22Rv1 (cell line): Measurements from ENCODE around the gene RIBC1.

ENCODE experiments used
- CTCF ChIP-seq: fragments of 450-650 bp; IDR thresholded peaks from 2 replicates; pipeline ENCODE4 v1.5.1; 2017; ENCODE audit warnings: mild to moderate bottlenecking
- ZFX ChIP-seq: fragments of 450-650 bp; IDR thresholded peaks from 2 replicates; pipeline ENCODE4 v1.6.1; 2017; ENCODE audit warnings: antibody characterized with exemption, borderline replicate concordance

DNA sequence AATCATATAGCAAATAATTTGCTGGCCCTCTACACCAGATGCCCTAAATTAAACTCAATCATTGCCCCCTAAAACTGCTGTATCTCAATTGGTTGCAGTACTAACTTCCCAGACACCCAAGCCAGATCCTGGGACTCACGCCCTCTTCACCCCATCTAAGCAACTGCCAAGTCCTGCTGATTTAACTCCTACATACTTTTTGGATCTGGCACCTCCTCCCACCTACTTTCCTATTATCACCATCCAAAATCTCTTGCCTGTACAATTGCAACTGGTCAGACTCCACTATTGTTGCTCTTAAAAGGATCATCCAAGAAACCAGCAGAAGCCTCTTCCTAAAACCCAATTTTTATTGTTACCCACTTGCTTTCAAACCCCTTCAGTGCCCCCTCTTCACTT lies 16.2 kb downstream of the RIBC1 start:
- TF ChIP-seq CTCF (no peak), ZFX (no peak)
